Measurements from ENCODE around the gene THSD7B.
"Not testable (repeated sequence)": the region's sequence is repeated elsewhere in the genome, so short reads cannot be mapped to it uniquely, and the experiment has no call there.

THSD7B gene

GRCh38 chr2:136980303-136980702 lies 215.0 kb downstream of the THSD7B start:
- no peak for DNase-seq (ENCODE audit: low spot score)
- TF ChIP-seq, protein P1, sequence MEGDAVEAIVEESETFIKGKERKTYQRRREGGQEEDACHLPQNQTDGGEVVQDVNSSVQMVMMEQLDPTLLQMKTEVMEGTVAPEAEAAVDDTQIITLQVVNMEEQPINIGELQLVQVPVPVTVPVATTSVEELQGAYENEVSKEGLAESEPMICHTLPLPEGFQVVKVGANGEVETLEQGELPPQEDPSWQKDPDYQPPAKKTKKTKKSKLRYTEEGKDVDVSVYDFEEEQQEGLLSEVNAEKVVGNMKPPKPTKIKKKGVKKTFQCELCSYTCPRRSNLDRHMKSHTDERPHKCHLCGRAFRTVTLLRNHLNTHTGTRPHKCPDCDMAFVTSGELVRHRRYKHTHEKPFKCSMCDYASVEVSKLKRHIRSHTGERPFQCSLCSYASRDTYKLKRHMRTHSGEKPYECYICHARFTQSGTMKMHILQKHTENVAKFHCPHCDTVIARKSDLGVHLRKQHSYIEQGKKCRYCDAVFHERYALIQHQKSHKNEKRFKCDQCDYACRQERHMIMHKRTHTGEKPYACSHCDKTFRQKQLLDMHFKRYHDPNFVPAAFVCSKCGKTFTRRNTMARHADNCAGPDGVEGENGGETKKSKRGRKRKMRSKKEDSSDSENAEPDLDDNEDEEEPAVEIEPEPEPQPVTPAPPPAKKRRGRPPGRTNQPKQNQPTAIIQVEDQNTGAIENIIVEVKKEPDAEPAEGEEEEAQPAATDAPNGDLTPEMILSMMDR (IDR thresholded peaks at IDR 0.05; ENCODE audit: extremely low read depth, missing control alignments), result no peak

DNA sequence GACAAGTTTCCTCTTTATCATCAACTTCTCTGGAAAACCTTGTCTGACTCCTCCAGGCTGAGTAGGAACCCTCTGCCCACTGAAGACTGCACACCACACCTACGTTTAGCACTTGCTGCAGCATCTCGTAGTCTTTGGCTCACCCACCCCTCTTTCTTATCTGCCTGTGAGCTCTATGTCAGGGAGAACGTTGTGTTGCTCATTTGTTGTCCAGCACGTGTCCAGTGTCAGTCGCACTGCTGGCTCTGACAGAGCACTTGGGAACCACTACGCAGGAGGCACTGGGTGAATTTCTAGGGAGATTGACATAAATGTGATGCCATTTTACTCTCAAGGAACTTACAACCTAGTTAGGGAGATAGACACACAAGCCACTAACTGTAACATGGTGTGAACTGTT lies 216.3 kb downstream of the THSD7B start:
- DNase-seq (ENCODE audit: low spot score), result not testable (repeated sequence)

GRCh38 chr2:136985044-136985443 lies 219.7 kb downstream of the THSD7B start:
- TF ChIP-seq, protein P1 (IDR thresholded peaks at IDR 0.05; ENCODE audit: extremely low read depth, missing control alignments), result no peak
- no peak for DNase-seq (ENCODE audit: low spot score)

- TF ChIP-seq, protein P1 (IDR thresholded peaks at IDR 0.05; ENCODE audit: extremely low read depth, missing control alignments), result no peak
- no peak for DNase-seq (ENCODE audit: low spot score)
Observed at GRCh38 chr2:136986605-136987221, 221.4 kb downstream of the THSD7B start.

DNA sequence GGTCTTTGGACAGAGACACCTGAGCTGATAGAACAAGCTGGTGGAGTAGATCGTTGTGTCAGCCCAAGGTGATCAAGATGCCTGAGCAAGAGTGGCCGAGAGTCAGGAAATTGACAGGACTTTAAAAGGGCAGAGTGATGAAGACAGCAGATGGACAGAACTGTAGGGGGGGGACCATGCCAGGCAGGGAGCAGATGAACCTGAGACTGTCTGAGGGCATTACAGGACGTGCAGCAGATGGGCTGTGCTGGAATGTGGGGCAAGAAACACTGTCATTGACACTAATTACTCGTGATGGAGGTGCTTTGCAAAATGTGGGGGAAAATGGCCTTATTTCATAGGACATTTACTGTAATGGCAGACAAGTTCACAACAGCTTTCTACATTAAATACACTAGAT lies 225.0 kb downstream of the THSD7B start:
- DNase-seq (ENCODE audit: low spot score), result no peak
- TF ChIP-seq, protein P1 (IDR thresholded peaks at IDR 0.05; ENCODE audit: extremely low read depth, missing control alignments), result no peak

GRCh38 chr2:136994793-136995192 lies 229.4 kb downstream of the THSD7B start:
- no peak for DNase-seq (ENCODE audit: low spot score)
- TF ChIP-seq, protein P1 (IDR thresholded peaks at IDR 0.05; ENCODE audit: extremely low read depth, missing control alignments), result no peak

DNA sequence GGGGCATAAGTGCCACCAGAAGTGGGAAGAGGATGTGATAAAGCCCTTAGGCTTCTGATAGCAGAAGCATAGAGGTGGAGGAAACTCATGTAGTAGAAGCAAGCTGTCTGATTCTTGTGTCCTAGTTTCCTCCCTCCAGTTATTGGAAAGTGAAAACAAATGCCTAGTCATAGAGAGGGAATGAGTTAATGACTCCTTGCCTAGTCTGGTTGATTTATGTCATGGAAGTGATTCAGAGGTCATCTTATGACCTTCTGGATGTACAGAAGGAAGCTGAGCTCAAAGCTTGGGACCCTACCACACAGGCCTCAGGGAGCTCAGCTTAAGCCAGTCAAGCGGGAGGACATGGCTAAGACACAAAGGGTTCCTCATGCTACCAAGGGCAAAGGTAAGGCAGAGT lies 232.2 kb downstream of the THSD7B start:
- TF ChIP-seq, protein P1 (IDR thresholded peaks at IDR 0.05; ENCODE audit: extremely low read depth, missing control alignments), result no peak
- no peak for DNase-seq (ENCODE audit: low spot score)

DNA sequence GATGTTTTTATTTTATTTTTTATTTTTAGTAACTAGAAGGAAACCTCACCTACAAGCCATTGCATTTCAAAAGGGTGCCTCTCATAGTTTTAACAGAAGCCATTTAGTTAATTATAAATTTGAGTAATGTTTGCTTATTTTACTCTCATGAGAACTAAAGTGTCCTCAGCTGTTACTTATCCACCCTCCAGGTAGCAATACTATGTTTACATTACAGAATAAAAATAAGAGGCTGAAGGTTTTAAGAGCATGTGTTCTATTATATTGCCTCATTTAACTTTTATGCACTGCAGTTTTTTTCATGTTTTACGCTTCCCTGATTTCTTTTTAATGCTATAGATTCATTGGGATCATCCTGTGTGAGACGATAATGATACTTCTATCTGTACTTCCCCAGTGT lies 235.5 kb downstream of the THSD7B start:
- TF ChIP-seq, protein P1 (IDR thresholded peaks at IDR 0.05; ENCODE audit: extremely low read depth, missing control alignments), result no peak
- DNase-seq (ENCODE audit: low spot score), result no peak

Measured in GM20000 (cell line).